K562 (cell line): ENCODE results near the gene USP15.

ENCODE experiments used
- CHD7 ChIP-seq: fragments of 200-600 bp; sonication (generic); IDR thresholded peaks from one replicate; pipeline ENCODE4 v1.6.1; 2012; ENCODE audit warnings: mild to moderate bottlenecking, low read depth, low read length, inconsistent platforms
- LEF1 ChIP-seq: fragments of 450-650 bp; IDR thresholded peaks from 2 replicates; pipeline ENCODE4 v1.6.1; 2016; ENCODE audit warnings: mild to moderate bottlenecking
- NFE2L1 ChIP-seq: fragments of 450-650 bp; IDR thresholded peaks from 2 replicates; pipeline ENCODE4 v1.6.1; 2016; ENCODE audit warnings: missing genetic modification characterization, low read depth, mild to moderate bottlenecking, missing compliant biosample characterization, moderate library complexity, borderline replicate concordance
- RCOR1 ChIP-seq, 2 experiments: IDR thresholded peaks; 2 replicates each; pipeline ENCODE4 v1.6.1; 2012; ENCODE audit warnings: low read depth in 2 of 2, low read length in 2 of 2, borderline replicate concordance in 1 of 2, improper control_type of control experiment in 1 of 2
- SPI1 ChIP-seq: IDR thresholded peaks from 2 replicates; pipeline ENCODE4 v1.6.1; 2011; ENCODE audit warnings: low read depth, low read length, control low read depth, borderline replicate concordance
- ZNF232 ChIP-seq: sonication (generic); formaldehyde crosslinking; IDR thresholded peaks from 2 replicates; pipeline ENCODE4 v1.8.0; 2022; ENCODE audit warnings: mild to moderate bottlenecking, missing genetic modification reagents
- ZNF274 ChIP-seq: IDR thresholded peaks from 2 replicates; pipeline ENCODE4 v1.6.1; 2011; ENCODE audit warnings: low read depth, mild to moderate bottlenecking, low read length, moderate library complexity, borderline replicate concordance
- ZNF398 ChIP-seq: fragments of 250-450 bp; sonication (Bioruptor Pico); IDR thresholded peaks from 2 replicates; pipeline ENCODE4 v1.8.0; 2021; ENCODE audit warnings: moderate library complexity, mild to moderate bottlenecking, inconsistent platforms
- TF ChIP-seq, protein P1 (sequence below), 3 experiments: IDR thresholded peaks in 2 of 3; conservative IDR thresholded peaks in 1 of 3; 2 replicates each; pipeline ENCODE4 v1.5.1; 2011 to 2012; ENCODE audit warnings: low read length in 3 of 3, mild to moderate bottlenecking in 3 of 3, control low read depth in 2 of 3, improper control_type of control experiment in 1 of 3, inconsistent platforms in 1 of 3, low read depth in 1 of 3, mixed read lengths in 1 of 3, moderate library complexity in 1 of 3; ENCODE audit not compliant: insufficient read depth in 2 of 3
- TF ChIP-seq, protein P2 (sequence below): sonication (generic); formaldehyde crosslinking; IDR thresholded peaks from 2 replicates; pipeline ENCODE4 v1.8.0; 2022; ENCODE audit warnings: mild to moderate bottlenecking, missing genetic modification reagents

GRCh38 chr12:62254967-62255366 lies 5.2 kb upstream of the USP15 start:
- TF ChIP-seq NFE2L1 (tag) (no peak), CHD7 (no peak), SPI1 (no peak), ZNF398 (CRISPR knock-in tag) (no peak), ZNF232 (CRISPR knock-in tag) (no peak), LEF1 (no peak), ZNF274 (no peak), RCOR1 (IDR thresholded peaks at IDR 0.05; ENCODE audit: borderline replicate concordance in 1 of 2, low read depth in 2 of 2, low read length in 2 of 2) (no peak)
- TF ChIP-seq, protein P1, sequence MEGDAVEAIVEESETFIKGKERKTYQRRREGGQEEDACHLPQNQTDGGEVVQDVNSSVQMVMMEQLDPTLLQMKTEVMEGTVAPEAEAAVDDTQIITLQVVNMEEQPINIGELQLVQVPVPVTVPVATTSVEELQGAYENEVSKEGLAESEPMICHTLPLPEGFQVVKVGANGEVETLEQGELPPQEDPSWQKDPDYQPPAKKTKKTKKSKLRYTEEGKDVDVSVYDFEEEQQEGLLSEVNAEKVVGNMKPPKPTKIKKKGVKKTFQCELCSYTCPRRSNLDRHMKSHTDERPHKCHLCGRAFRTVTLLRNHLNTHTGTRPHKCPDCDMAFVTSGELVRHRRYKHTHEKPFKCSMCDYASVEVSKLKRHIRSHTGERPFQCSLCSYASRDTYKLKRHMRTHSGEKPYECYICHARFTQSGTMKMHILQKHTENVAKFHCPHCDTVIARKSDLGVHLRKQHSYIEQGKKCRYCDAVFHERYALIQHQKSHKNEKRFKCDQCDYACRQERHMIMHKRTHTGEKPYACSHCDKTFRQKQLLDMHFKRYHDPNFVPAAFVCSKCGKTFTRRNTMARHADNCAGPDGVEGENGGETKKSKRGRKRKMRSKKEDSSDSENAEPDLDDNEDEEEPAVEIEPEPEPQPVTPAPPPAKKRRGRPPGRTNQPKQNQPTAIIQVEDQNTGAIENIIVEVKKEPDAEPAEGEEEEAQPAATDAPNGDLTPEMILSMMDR (IDR thresholded peaks at IDR 0.05 in 2 of 3, conservative IDR thresholded peaks at IDR 0.05 in 1 of 3; ENCODE audit: insufficient read depth in 2 of 3, low read depth in 1 of 3, low read length in 3 of 3): no peak
- TF ChIP-seq, protein P2, sequence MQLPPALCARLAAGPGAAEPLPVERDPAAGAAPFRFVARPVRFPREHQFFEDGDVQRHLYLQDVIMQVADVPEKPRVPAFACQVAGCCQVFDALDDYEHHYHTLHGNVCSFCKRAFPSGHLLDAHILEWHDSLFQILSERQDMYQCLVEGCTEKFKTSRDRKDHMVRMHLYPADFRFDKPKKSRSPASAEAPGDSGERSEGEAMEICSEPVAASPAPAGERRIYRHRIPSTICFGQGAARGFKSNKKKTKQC (CRISPR knock-in tag): no peak
